NCI-H2107 (cell line): ENCODE data around the gene COX20.
A peak's percentile ranks its signal among the peaks of the same experiment; 100 is the strongest.

ENCODE experiments used
- DNase-seq: peaks from one replicate; lab custom pipeline; 2025; lab: John Stamatoyannopoulos, UW

COX20 gene

GRCh38 chr1:244851546-244852231 lies 16.2 kb downstream of the COX20 start:
- no peak for DNase-seq

DNA sequence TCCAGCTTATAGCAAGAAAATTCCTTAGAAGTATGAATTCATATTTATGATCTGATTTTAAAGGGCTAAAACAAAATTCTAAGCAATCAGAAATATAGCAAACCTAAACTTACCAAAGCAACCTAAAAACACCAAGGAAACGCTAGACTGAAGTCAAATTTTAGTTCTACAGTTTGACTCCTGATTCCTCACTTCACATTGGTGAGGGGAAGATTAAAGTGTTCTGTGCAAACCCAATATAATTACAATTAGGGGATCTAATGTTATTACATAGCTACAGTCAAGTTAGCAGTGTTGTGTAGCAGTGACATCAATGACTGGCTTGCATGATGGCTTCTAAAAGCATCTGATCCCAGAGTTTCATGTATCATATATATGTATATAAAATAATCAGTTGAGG lies 17.2 kb downstream of the COX20 start:
- DNase-seq = no peak

- DNase-seq = no peak
These were observed 18.7 kb downstream of the COX20 start for GRCh38 chr1:244854166-244854565.

DNA sequence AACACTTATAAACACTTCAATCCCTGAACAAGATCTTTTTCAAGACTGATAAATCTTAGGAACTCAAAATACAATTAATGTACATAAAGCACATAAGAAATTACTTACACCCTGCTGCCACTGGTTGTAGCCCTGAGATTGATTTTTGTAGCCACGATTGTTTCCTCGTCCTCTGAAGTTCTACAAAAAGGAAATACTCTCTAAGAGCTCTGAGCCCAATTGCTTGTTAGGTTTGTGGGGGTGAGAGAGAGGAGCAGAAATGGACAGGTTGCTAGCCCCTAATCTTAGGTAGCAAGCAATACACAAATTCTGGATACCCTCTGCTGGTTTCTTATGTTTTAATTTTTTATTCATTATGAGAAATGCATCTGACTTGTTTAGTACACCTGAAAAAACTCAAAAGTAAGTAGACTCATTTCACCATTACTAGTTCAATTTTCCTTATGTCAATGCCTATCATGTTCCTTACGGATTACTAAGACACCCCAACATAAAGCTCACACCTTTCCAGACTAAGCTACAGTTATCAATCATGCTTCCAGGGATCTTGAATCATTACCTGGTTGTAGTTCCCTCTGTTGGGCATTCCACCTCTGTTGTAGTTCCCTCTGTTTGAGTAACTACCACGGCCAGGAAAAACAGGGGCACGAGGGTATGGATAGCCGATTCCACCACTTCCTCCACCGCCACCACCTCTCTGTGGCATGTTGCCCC lies 19.6 kb downstream of the COX20 start:
- DNase-seq = no peak

DNA sequence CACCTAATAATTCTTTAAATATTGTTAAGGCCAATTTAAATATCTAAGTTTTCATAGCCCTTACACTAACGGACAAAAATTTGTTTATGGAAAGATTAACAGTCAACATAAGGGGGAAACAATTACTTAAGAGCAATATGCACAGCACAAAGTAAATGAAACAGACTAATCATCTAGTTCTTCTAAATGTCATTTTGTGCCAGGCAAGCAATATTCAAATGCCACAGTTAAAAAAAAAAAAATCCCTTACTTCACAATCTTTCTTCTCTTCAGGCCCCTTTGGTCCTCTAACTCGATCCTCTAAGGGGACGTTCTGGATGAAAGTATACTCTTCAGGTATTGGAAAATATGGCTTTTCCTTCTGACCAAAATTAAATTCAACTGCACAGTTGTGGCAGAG lies 22.3 kb downstream of the COX20 start:
- no peak for DNase-seq

GRCh38 chr1:244858357-244858756 lies 22.9 kb downstream of the COX20 start:
- DNase-seq = no peak

- DNase-seq = no peak
These were observed 24.6 kb downstream of the COX20 start for GRCh38 chr1:244860078-244860477.

DNA sequence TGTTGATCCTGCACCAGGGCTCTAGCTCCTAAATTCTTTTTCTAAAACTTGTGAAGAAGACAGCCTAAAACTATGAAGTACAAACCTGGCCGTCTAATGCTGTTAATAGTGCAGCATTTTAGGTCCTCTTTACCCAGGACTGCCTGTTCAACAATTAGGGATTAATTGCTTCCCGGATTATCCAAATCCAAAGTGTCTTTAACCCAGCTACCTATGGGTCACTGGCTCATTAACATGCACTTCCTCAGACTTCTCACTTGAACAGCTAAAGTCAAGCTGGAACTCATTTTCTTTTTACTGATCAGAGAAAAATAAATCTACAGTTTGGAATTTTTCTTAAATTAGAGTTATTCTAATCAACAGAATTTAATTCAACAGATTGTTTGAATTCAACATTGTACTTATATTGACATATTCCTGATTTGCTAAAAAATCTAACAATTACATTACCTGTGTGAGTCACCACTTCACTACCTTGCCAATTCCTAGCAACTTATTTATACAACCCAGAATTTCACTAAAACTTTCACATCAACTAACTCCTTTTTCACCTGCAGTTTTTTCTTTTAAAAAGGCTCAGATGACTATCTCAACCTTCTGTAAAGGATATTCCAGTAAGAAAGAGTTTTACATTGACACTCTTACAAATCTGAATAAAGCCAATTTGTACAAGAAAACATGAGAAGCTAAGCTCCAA lies 25.6 kb downstream of the COX20 start:
- no peak for DNase-seq

DNA sequence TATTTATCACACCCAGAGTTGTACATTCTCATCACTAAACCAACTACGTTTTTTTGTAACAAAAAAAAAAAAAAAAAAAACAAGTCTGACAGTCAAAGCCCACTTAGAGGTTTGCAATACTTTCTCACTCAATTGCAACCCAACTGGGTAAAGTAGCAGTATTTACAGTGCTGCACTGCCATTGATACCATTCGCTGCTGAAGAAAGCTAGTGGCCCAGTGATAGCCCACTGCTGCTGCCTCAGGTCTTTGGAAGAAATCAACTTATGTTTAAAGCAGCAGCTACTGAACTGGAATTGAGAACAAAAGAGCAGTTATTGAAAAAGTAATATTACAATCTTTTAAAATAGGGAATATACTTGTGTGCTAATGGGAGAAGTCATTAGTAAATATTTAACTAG lies 26.2 kb downstream of the COX20 start:
- DNase-seq = no peak

DNA sequence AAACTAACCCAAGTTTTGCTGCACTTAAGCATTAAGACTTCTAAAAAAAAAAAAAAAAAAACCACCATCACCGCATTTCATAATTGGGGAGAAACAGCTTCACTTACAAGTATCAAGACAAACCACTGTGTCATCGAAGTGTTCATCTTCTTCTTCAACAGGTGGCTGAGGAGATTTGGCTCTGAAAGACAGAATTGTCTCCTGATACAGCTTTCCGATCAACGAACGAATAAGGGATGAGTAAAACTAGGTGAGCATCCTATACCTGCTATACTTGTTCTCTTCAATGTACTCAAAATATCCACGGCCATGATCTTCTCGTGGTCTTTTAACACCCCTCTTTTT lies 26.9 kb downstream of the COX20 start:
- DNase-seq = no peak

- DNase-seq = peak; percentile 96
These were observed 27.4 kb downstream of the COX20 start for GRCh38 chr1:244862699-244863490.

GRCh38 chr1:244863491-244864252 lies 28.2 kb downstream of the COX20 start:
- no peak for DNase-seq

DNA sequence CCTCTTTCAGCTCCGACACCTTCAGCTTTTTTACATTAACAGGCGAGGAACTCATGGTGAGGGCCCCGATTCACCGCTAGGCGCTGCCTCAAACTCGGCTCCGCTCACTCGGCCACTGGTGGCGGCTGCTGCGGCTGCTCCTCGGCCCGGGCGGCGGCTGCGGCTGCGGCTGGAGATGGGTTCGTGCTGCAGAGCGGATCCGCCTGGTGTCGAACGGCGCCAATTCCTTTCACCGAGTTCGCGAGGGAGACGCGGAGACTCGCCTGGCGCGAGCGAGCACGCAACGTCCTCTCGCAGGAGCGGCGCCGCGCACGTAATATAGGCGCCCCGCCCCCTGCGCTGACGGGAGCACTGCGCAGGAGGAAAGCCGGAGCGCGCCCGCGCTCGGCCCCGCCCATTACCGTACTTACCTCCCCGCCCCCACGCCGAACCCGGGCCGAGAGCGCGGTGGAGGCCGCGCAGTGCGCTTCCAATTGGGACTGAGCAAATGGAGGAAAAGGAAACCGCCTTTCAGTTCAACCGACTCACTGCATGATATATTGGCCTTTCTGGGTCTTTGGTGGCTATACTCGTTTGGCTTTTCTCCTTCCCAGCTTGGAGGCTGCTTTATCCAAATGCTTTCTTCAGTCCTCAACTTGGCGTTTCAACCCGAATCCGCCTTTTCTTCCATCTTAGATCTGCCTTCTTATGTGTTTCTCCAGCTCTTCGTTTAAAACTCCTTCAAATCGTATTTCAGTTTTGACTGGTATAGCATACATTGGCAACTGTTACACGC lies 29.0 kb downstream of the COX20 start, which contains the start of gene HNRNPU:
Gene HNRNPU, minus strand, starts transcription at position 291 of the 775 bp plus-strand sequence. Its CDS starts 236 bp downstream, at position 55.
- peak; percentile 99 for DNase-seq

- no peak for DNase-seq
These were observed 29.5 kb downstream of the COX20 start for GRCh38 chr1:244865028-244865371.

- no peak for DNase-seq
These were observed 30.4 kb downstream of the COX20 start for GRCh38 chr1:244865820-244866219.

GRCh38 chr1:244866355-244866754 lies 30.9 kb downstream of the COX20 start:
- DNase-seq = no peak

- no peak for DNase-seq
These were observed 33.3 kb downstream of the COX20 start for GRCh38 chr1:244868484-244869363.

- DNase-seq = no peak
These were observed 33.9 kb downstream of the COX20 start for GRCh38 chr1:244869364-244869827.

DNA sequence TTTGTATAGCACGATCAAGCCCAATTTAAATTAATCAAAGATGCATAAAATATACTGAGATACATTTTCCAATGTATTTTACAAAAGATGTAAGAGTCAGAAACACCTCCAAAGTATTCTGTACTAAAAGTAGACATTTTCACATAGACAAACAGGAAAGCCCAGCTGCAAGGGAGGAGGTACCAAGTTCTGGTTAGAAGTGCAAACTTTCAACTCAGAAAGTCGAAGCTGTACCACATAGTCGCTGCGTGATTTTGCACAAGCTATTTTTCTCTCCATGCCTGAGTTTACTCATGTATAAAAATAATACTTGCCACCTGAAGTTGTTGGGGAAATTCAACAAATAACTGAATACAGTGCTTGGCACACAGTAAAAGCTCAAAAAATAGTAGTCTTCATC lies 34.5 kb downstream of the COX20 start:
- no peak for DNase-seq
